Hepatocyte (in vitro differentiated cells): Measurements from ENCODE around the gene AGXT.

Experiments used
- CTCF ChIP-seq: fragments of 200-600 bp; sonication (generic); IDR thresholded peaks from 2 replicates; pipeline ENCODE4 v1.5.1; 2016; ENCODE audit warnings: antibody characterized with exemption, mild to moderate bottlenecking; ENCODE audit not compliant: poor library complexity
- EZH2 ChIP-seq: fragments of 200-600 bp; sonication (generic); IDR thresholded peaks from 2 replicates; pipeline ENCODE4 v1.6.1; 2016; ENCODE audit warnings: antibody characterized with exemption, mild to moderate bottlenecking, borderline replicate concordance
- EZH2phosphoT487 ChIP-seq: fragments of 200-600 bp; sonication (generic); IDR thresholded peaks from one replicate; pipeline ENCODE4 v1.6.1; 2018; ENCODE audit warnings: antibody characterized with exemption, mild to moderate bottlenecking, low read depth, moderate library complexity; ENCODE audit not compliant: unreplicated experiment, severe bottlenecking

GRCh38 chr2:240868286-240869108, at the start of gene AGXT:
- no peak for TF ChIP-seq CTCF
- no peak for TF ChIP-seq EZH2
- TF ChIP-seq EZH2phosphoT487: no peak
